Upper lobe of left lung (tissue), 4 donors: ENCODE data around the gene CGB5.
"Not testable (repeated sequence)": the region's sequence is repeated elsewhere in the genome, so short reads cannot be mapped to it uniquely, and the experiment has no call there.

Experiments
- EP300 ChIP-seq, 4 donors: sonication (generic); formaldehyde crosslinking; IDR thresholded peaks; one replicate each; pipeline ENCODE4 v1.5.1; 2017; ENCODE audit warnings: antibody characterized with exemption in 4 of 4, control low read depth in 2 of 4
- POLR2A ChIP-seq, 4 donors: fragments of 450-650 bp; IDR thresholded peaks; one replicate each; pipeline ENCODE4 v1.5.1; 2016 to 2017; ENCODE audit warnings: antibody characterized with exemption in 4 of 4, mild to moderate bottlenecking in 2 of 4
- POLR2AphosphoS5 ChIP-seq, 2 donors: sonication (generic); formaldehyde crosslinking; IDR thresholded peaks; one replicate each; pipeline ENCODE4 v1.5.1; 2017; ENCODE audit warnings: antibody characterized with exemption in 2 of 2
- TF ChIP-seq, protein P1 (sequence below), 6 experiments: fragments of 450-650 bp in 4 of 6; fragments of 200-600 bp in 2 of 6; sonication (generic) in 2 of 6; IDR thresholded peaks; one replicate each; pipeline ENCODE4 v1.5.1; 2016 to 2019; ENCODE audit warnings: antibody characterized with exemption in 6 of 6

GRCh38 chr19:49025599-49025998 is 18.0 kb upstream of the CGB5 start:
- TF ChIP-seq POLR2AphosphoS5, POLR2A, EP300 (IDR thresholded peaks at IDR 0.05): not testable (repeated sequence)
- TF ChIP-seq, protein P1, sequence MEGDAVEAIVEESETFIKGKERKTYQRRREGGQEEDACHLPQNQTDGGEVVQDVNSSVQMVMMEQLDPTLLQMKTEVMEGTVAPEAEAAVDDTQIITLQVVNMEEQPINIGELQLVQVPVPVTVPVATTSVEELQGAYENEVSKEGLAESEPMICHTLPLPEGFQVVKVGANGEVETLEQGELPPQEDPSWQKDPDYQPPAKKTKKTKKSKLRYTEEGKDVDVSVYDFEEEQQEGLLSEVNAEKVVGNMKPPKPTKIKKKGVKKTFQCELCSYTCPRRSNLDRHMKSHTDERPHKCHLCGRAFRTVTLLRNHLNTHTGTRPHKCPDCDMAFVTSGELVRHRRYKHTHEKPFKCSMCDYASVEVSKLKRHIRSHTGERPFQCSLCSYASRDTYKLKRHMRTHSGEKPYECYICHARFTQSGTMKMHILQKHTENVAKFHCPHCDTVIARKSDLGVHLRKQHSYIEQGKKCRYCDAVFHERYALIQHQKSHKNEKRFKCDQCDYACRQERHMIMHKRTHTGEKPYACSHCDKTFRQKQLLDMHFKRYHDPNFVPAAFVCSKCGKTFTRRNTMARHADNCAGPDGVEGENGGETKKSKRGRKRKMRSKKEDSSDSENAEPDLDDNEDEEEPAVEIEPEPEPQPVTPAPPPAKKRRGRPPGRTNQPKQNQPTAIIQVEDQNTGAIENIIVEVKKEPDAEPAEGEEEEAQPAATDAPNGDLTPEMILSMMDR (IDR thresholded peaks at IDR 0.05), result not testable (repeated sequence)
